IPS-NIHi7 (cell line): ENCODE results near the gene RBMS2.
"Not testable (repeated sequence)": the region's sequence is repeated elsewhere in the genome, so short reads cannot be mapped to it uniquely, and the experiment has no call there.

Experiments
- DNase-seq: peaks from one replicate; pipeline ENCODE4 v3.0.0; 2012; ENCODE audit warnings: mixed read lengths; ENCODE audit errors: extremely low spot score

The RBMS2 gene, protein sequence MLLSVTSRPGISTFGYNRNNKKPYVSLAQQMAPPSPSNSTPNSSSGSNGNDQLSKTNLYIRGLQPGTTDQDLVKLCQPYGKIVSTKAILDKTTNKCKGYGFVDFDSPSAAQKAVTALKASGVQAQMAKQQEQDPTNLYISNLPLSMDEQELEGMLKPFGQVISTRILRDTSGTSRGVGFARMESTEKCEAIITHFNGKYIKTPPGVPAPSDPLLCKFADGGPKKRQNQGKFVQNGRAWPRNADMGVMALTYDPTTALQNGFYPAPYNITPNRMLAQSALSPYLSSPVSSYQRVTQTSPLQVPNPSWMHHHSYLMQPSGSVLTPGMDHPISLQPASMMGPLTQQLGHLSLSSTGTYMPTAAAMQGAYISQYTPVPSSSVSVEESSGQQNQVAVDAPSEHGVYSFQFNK

DNA sequence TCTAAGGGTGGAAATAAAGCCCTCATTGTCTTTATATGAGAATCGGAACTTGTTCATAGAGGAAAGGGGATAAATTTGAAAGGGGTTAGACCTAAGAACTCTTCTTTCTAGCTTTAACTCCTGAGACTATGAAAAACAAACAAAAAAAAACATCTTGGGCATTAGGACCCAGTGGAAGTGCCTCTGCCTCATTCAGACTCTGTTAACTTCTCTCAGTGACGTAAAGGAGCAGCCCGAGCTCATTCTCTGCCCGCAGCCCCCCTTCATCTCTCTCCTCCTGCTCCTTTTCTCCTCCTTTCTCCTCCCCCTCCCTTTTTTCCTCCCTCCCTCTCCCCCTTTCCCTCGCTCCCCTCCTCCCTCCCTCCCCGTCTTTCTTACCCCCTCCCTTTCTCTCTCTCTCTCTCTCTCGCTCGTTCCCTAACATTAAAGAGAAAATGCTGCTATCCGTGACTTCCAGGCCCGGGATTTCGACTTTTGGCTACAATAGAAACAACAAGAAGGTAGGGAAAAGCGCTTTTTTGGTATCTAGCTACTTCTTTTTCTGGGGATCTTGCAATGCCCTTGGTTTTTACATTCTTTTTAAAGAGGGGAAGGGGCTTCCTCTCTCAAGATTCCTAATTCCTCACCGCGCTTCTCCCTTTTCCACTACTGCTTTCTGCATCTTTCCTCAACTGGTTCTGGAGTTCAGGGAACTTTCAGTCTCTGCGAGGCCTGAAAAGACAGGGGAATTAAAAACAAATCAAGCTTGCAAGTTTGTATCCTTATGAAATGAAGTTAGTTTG is at the start of gene RBMS2:
Gene RBMS2, plus strand, starts transcription at position 231 of the 782 bp plus-strand sequence. Its CDS starts 204 bp downstream, at position 435.
- DNase-seq = peak; percentile 83

DNA sequence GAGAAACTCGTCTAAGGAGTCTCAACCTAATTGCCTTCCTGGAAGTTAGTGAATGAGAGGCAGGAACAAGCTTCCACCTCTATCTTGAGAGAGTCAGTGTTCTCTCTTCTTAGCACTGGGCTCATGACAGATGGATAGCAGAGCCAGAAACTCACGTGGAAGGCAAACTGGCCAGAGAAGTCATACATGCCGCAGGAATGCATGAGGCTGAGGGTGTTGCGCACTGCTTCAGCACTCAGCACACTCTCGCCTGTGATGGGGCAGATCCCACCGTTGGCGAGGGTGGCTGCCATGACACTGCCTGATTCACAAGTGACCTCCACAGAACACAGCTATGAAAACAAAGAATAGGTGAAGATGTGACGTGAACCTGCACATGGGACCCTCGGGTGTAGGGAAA is 47.2 kb upstream of the RBMS2 start:
- DNase-seq = no peak

DNA sequence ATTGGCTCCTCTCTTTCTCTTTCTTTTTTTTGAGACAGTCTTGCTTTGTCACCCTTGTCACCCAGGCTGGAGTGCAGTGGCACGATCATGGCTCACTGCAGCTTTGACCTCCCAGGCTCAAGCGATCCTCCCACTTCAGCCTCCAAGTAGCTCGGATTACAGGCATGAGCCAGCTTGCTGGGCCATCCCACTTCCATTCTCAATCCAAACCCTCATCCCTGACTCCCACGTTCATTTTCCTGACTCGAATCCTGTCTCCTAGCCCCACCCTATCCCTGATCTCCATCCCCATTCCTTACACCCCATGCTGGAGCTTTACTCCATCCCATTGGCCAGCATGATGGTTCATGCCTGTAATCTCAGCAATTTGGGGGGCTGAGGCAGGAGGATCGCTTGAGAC is 45.5 kb upstream of the RBMS2 start:
- DNase-seq = no peak

DNA sequence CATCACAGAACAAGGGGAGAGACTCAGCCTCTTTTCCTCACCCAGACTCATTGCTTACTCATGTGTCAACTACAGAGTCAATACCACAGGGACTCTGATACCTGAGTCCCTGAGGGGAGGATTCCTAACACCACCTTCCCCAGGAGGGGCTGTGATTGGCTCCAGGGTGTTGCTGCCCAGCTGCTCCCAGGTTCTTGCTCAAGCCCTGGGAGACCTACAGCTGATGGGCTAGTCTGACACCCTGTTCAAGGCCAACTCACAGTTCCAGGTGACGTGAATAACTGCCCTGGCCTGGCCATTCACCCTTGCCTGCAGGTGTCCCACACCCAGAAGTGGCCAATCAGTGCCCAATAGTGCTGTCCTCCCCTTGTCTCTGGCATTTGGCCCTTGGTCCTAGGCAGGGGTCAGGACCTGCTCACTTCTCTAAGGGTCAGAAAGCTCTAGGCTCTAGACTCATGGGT is 44.6 kb upstream of the RBMS2 start:
- no peak for DNase-seq

DNA sequence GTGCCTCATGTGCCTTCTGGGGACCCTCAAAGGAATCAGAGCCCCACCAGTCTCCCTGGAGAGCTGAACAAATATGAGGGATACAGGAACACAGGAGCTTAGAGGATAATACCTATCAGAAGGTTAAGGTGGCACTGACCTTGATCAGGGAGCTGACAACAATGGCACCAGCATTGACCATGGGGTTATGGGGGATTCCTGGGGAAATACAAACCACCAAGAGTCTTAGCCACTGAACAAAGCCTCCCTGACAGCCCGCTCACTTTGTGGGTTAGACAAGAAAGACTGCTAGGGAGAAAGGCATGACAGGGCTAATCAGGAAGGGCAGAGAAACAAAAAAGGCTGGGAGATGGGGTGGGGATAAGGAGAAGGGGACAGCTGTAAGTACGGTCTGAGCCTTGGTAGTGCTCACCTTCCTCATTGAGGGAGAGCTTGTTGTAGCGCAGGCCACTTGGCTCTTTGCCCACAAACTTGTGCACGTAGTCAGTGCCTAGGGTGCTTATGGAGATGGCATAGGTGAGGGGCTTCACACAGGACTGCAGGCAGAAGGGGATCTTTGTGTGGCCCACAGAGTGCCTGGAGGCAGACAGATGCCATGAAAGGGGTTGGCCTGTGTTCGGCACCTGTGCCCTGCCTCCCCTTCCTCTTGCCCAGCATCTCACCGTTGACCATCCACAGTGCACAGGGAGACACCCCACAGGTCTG is 43.9 kb upstream of the RBMS2 start:
- DNase-seq = no peak

DNA sequence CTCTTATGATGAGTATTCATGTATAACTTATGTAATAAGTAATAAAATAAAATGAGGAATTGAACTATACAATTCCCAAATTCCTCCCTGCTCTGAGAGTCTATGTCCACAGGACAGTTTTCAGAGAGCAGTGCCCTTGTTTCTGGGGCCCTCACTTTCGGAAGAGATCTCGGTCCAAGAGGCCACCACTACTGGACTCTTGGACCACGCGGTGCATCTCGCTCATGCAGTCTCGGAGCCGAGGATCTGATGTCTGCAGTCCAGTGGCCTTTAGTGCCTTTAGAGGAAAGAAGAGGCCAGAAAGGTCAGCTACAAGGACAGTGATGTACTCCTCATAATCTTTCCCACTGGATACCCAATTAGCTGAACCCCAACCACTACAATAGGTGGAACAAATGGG is 42.0 kb upstream of the RBMS2 start:
- no peak for DNase-seq

DNA sequence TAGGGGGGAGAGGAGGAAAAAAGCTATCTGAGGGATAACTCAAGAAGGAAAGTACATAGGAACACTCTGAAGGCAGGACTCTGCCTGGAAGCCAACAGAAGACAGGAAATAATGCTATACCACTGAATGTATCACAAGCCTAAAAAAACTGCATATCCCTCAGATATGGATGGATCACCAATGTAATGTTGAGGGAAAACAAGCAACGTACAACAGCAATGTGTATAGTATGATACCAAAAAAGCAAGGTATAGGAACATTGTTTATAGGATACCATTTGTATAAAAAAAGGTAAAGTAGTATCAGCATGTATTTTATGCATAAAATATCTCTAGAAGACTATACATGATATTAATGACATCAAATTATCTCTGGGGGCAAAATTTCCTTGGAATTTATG is 37.1 kb upstream of the RBMS2 start:
- no peak for DNase-seq

DNA sequence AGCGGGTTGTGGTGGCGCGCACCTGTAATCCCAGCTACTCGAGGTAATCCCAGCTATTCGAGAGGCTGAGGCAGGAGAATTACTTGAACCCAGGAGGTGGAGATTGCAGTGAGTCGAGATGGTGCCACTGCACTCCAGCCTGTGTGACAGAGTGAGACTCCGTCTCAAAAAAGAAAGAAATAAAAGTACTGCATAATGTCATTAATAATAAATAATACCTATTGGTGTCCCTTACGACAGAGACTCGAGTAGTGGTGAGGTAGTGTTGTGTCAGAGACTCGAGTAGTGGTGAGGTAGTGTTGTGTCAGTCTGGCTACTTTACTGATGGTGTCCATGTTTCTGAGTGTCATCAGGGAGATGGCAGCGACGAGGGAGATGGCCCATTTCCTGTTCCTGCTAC is 34.9 kb upstream of the RBMS2 start:
- DNase-seq = no peak

DNA sequence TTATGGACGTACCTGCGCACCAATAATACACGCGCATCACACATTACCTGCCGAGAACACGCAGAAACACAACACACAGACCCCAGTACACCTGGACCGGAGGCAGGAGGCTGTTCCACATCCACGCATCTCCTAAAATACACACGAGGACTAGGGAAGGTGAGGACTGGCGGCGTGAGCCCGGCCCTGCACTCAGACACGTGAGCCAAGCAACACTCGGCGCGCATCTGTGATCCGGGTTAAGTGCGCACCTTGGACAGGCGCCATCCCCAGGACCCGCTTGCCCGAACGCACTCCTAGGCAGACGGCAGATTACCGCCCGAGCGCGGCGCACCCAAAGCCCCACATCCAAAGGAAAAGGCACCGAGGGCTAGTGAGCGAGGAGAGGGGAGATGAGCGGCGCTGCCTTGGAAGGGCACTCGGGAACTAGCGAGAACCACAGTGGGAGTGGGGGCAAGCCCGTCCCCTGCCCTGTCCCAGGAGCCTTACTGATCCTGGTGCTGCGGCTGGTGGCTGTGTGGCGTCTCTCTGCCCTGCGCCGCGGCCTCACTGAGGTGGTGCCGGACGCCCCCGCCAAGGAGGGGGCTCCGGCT is 34.1 kb upstream of the RBMS2 start:
- peak; percentile 56 for DNase-seq

DNA sequence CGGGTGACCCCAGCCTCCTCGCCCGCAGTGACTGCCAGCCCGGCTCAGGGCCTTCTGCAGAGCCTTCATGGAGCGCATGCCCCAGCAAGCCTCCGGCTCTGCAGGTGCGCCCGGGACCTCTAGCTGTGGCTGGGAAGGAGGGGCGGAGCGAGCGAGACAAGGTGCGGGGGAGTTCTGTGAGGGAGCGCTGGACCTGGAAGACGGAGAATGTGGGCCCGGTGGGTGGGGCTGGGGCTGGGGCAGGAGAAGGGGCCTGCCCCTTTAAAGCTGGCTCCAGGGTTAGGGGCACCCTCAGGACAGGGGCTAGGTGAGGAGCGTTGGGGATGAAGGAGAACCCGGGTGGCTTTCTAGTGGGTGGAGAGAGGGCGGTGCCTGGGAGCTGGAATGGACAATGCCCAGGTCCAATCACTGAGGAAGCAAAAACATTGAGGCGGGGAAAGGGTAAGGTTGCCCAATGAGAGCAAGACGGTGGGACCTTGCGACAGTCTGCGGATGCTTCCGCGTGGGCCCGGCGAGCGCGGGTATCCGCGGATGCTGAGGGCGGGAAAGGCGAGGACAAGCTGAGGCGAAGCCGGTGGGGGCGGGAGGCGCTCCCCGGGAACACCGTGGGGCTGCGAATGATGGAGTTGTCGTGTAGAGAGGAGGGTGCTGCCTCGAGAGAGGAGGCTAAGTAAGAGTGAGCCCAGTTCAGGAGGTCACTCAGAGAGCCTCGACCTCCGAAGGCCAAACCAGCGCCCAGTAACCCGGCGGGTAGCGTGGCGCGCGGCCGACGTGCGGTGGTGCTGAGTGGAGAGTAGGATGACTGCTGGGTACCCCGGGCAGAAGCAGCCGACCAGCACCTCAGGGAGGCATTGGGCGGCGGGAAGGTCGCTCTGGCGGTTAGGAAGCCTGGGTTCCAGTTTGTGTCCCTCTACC is 33.3 kb upstream of the RBMS2 start, which contains the start of gene GLS2:
Gene GLS2, minus strand, starts transcription at position 121 of the 915 bp plus-strand sequence. Its CDS starts 43 bp downstream, at position 78.
- DNase-seq = peak; percentile 88

DNA sequence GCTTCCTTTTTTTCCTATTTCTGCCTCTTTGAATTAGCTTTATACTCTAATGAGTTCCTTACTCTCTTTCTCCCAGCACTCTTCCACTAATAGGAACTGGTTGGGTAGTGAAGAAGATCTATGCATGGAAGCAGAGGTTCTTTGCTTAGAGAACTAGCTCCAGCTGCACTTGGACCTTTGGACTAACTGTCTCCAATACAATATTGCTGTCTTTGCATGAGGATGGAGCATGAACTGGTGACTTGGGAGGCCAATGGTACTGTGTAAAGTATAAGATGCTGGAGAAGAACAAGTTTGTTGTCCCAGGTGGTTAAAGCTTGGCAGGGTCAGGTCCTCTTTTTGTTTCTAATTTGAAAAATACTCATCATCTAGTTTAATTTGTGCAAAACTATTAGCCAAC is 31.3 kb upstream of the RBMS2 start:
- DNase-seq = no peak

DNA sequence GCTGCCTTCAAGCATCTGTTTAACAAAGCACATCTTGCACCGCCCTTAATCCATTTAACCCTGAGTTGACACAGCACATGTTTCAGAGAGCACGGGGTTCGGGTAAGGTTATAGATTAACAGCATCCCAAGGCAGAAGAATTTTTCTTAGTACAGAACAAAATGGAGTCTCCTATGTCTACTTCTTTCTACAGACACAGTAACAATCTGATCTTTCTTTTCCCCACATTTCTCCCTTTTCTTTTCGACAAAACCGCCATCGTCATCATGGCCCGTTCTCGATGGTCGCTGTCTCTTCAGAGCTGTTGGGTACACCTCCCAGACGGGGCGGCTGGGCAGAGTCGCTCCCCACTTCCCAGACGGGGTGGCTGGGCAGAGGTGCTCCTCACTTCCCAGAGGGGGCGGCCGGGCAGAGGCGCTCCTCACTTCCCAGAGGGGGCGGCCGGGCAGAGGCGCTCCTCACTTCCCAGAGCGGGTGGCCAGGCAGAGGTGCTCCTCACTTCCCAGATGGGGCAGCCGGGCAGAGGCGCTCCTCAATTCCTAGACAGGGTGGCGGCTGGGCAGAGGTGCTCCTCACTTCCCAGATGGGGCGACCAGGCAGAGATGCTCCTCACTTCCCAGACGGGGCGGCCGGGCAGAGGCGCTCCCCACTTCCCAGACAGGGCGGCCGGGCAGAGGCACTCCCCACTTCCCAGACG is 28.1 kb upstream of the RBMS2 start:
- not testable (repeated sequence) for DNase-seq

DNA sequence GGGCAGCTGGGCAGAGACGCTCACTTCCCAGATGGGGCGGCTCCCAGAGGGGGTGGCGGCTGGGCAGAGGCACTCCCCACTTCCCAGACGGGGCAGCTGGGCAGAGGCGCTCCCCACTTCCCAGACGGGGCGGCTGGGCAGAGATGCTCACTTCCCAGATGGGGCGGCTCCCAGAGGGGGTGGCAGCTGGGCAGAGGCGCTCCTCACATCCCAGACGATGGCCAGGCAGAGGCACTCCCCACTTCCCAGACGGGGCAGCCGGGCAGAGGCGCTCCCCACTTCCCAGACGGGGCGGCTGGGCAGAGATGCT is 27.6 kb upstream of the RBMS2 start:
- not testable (repeated sequence) for DNase-seq

DNA sequence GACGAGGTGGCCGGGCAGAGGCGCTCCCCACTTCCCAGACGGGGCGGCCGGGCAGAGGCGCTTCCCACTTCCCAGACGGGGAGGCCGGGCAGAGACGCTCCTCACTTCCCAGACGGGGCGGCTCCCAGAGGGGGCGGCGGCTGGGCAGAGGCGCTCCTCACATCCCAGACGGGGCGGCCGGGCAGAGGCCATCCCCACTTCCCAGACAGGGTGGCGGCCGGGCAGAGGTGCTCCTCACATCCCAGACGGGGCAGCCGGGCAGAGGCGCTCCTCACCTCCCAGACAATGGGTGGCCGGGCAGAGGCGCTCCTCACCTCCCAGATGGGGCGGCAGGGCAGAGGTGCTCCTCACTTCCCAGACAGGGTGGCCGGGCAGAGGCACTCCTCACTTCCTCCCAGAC is 27.1 kb upstream of the RBMS2 start:
- DNase-seq = not testable (repeated sequence)

DNA sequence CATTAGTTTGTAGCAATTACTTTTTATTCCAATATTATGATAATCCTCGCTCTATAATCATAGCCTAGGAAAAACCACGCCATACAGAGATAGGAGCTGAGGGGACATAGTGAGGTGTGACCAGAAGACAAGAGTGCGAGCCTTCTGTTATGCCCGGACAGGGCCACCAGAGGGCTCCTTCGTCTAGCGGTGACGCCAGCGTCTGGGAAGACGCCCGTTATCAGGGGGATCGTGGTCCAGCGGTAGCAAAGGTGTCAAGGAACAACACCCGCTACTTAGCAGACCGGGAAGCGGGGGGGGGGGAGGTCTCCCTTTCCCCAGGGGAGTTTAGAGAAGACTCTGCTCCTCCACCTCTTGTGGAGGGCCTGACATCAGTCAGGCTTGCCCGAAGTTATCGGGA is 24.9 kb upstream of the RBMS2 start:
- DNase-seq = not testable (repeated sequence)

DNA sequence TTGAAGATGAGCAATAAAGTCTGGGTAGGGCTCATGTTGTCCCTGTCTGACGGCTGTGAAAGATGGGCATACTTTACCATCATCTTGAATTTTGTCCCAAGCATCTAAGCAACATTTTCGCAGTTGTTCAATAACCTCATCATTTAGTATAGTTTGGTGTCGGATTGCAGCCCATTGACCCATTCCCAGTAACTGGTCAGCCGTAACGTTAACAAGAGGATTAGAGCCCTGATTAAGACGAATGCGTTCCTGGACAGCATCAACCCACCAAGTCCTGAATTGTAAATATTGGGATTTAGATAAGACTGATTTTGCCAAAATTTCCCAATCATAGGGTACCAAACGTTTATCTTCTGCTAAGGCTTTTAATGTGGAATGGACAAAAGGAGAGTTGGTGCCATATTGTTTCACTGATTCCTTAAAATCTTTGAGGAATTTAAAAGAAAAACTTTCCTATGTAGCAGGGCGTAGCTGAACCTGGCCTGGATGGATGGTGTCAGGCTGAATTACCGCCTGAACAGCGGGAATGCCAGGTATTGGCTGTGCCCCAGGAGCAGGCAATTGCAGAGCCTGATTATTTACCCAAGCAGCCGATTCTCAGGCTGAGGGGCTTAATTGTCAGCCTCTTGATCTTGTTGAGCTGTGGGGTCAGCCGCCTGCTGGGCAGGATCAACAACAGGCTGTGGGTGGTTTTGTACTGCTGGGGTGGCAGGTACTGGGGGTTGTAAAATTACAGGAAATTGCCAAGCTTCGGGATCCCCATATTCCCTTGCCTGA is 23.3 kb upstream of the RBMS2 start:
- DNase-seq = not testable (repeated sequence)

DNA sequence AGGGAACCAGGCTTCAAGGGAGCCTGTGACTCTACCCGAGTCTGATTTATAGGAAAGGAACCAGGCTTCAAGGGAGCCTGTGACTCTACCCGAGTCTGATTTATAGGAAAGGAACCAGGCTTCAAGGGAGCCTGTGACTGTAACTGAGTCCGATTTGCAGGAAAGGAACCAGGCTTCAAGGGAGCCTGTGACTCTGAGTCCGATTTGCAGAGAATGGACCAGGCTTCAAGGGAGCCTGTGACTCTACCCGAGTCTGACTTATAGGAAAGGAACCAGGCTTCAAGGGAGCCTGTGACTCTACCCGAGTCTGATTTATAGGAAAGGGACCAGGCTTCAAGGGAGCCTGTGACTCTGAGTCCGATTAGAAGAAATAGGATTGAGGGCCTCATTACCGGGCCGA is 22.2 kb upstream of the RBMS2 start:
- DNase-seq = not testable (repeated sequence)

DNA sequence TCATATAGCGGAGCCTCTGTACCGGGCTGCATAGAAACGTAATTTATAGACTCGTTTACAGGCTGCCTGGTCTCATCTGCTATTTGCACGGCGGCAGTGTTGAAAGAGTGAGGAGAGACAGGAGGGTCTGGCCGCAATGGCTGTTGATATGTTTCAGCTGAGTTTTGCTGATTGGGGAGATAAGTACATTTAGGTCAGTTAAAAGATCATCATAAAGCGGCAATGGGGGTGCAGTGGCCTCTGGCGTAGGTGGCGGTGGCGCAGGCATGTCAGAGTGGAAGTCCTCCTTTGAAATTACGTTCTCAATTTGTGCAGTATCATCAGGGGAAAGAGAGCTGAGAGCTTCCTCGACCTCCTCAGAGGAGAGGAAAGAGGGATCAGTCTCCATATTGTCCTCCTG is 21.7 kb upstream of the RBMS2 start:
- DNase-seq = not testable (repeated sequence)

DNA sequence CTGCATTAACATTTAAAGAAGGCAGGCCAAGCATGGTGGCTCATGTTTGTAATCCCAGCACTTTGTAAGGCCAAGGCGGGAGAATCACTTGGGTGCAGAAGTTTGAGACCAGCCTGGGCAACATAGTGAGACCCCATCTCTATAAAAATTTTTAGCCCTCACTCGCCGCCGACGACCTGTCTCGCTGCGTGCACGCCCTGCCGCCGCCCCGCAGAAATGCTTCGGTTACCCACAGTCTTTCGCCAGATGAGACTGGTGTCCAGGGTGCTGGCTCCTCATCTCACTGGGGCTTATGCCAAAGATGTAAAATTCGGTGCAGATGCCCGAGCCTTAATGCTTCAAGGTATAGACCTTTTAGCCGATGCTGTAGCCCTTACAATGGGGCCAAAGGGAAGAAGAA is 10.8 kb upstream of the RBMS2 start:
- DNase-seq = no peak

DNA sequence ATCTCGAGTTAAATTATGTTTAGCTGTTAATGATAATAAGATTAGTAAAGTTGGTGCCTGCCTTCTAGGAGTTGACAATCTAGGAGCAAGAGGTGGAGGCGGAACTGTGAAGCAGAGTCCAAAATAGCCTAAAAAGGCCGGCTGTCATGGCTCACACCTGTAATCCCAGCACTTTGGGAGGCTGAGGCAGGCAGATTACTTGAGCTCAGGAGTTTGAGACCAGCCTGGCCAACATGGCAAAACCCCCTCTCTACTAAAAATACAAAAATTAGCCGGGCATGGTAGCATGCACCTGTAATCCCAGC is 7.7 kb upstream of the RBMS2 start:
- DNase-seq = not testable (repeated sequence)
